K562 (cell line): ENCODE results near the gene TM7SF3. TPM values are rescaled to one million over a fixed set of nuclear protein-coding genes. Genes with fewer than 3 reads are reported as not detected.
"Not testable (repeated sequence)": the region's sequence is repeated elsewhere in the genome, so short reads cannot be mapped to it uniquely, and the experiment has no call there.

Experiments used
- CBFA2T2 ChIP-seq: fragments of 450-650 bp; conservative IDR thresholded peaks from 2 replicates; pipeline ENCODE4 v1.6.1; 2017; ENCODE audit warnings: mild to moderate bottlenecking
- CBFA2T3 ChIP-seq: fragments of 450-650 bp; IDR thresholded peaks from 2 replicates; pipeline ENCODE4 v1.6.1; 2017
- CREB1 ChIP-seq, 2 experiments: sonication (generic) in 1 of 2; formaldehyde crosslinking in 1 of 2; IDR thresholded peaks; 2 replicates each; pipeline versions ENCODE4 v1.6.1 to v1.8.0; 2012 to 2022; ENCODE audit warnings: inconsistent platforms in 1 of 2, mild to moderate bottlenecking in 1 of 2, missing genetic modification reagents in 1 of 2, moderate library complexity in 1 of 2
- CREM ChIP-seq: IDR thresholded peaks from 2 replicates; pipeline ENCODE4 v1.6.1; 2014; ENCODE audit warnings: antibody characterized with exemption, low read depth
- CTBP1 ChIP-seq: fragments of 450-650 bp; IDR thresholded peaks from 2 replicates; pipeline ENCODE4 v1.6.1; 2016; ENCODE audit warnings: borderline replicate concordance
- CXXC5 ChIP-seq: fragments of 250-450 bp; sonication (Bioruptor Pico); IDR thresholded peaks from 2 replicates; pipeline ENCODE4 v1.8.0; 2022; ENCODE audit warnings: inconsistent platforms, mild to moderate bottlenecking, moderate library complexity
- DMBX1 ChIP-seq: fragments of 250-450 bp; sonication (Bioruptor Pico); IDR thresholded peaks from 2 replicates; pipeline ENCODE4 v1.8.0; 2022; ENCODE audit warnings: inconsistent platforms, mild to moderate bottlenecking, moderate library complexity, borderline replicate concordance
- DPF2 ChIP-seq: fragments of 450-650 bp; IDR thresholded peaks from 2 replicates; pipeline ENCODE4 v1.6.1; 2016
- GATA2 ChIP-seq: sonication (generic); formaldehyde crosslinking; IDR thresholded peaks from 2 replicates; pipeline ENCODE4 v1.4.0; 2020; ENCODE audit warnings: mild to moderate bottlenecking, missing genetic modification reagents
- JUND ChIP-seq, 2 experiments: IDR thresholded peaks; 2 replicates in 1 of 2; 3 replicates in 1 of 2; pipeline ENCODE4 v1.6.1; 2011; ENCODE audit warnings: borderline replicate concordance in 2 of 2, low read depth in 2 of 2, low read length in 2 of 2, improper control_type of control experiment in 1 of 2, missing biosample characterization in 1 of 2, missing genetic modification characterization in 1 of 2, missing genetic modification reagents in 1 of 2
- KLF16 ChIP-seq: IDR thresholded peaks from 2 replicates; pipeline ENCODE4 v1.6.1; 2016; ENCODE audit warnings: antibody characterized with exemption
- LCOR ChIP-seq: sonication (generic); formaldehyde crosslinking; IDR thresholded peaks from 2 replicates; pipeline ENCODE4 v1.8.0; 2022; ENCODE audit warnings: mild to moderate bottlenecking, missing genetic modification reagents
- MAZ ChIP-seq, 2 experiments: fragments of 450-650 bp in 1 of 2; sonication (generic) in 1 of 2; formaldehyde crosslinking; IDR thresholded peaks in 1 of 2; conservative IDR thresholded peaks in 1 of 2; 2 replicates each; pipeline versions ENCODE4 v1.4.0 to v1.5.0; 2020; ENCODE audit warnings: mild to moderate bottlenecking in 1 of 2, missing genetic modification reagents in 1 of 2
- MTA3 ChIP-seq: fragments of 450-650 bp; formaldehyde crosslinking; IDR thresholded peaks from 2 replicates; pipeline ENCODE4 v1.6.1; 2017; ENCODE audit warnings: mild to moderate bottlenecking, borderline replicate concordance
- MYC ChIP-seq, 2 experiments: fragments of 250-450 bp in 1 of 2; sonication (Bioruptor Pico) in 1 of 2; IDR thresholded peaks; 2 replicates each; pipeline versions ENCODE4 v1.5.1 to v1.6.1; 2012 to 2021; ENCODE audit warnings: low read depth in 2 of 2, borderline replicate concordance in 1 of 2, improper control_type of control experiment in 1 of 2, low read length in 1 of 2, mild to moderate bottlenecking in 1 of 2, moderate library complexity in 1 of 2
- NFIC ChIP-seq: fragments of 450-650 bp; IDR thresholded peaks from 2 replicates; pipeline ENCODE4 v1.6.1; 2017; ENCODE audit warnings: mild to moderate bottlenecking, inconsistent platforms
- PHF21A ChIP-seq: fragments of 450-650 bp; IDR thresholded peaks from 2 replicates; pipeline ENCODE4 v1.6.1; 2017; ENCODE audit warnings: low read depth, borderline replicate concordance
- PRDM10 ChIP-seq: fragments of 450-650 bp; IDR thresholded peaks from 2 replicates; pipeline ENCODE4 v1.6.1; 2018; ENCODE audit not compliant: partially characterized antibody
- SOX6 ChIP-seq: fragments of 450-650 bp; IDR thresholded peaks from 2 replicates; pipeline ENCODE4 v1.6.1; 2014; ENCODE audit warnings: mild to moderate bottlenecking
- STAT5A ChIP-seq: IDR thresholded peaks from 2 replicates; pipeline ENCODE4 v1.6.1; 2012; ENCODE audit warnings: low read length, inconsistent platforms, borderline replicate concordance
- TAF9B ChIP-seq: fragments of 450-650 bp; IDR thresholded peaks from 2 replicates; pipeline ENCODE4 v1.6.1; 2018; ENCODE audit warnings: mild to moderate bottlenecking; ENCODE audit not compliant: partially characterized antibody
- TEAD1 ChIP-seq, 2 experiments: fragments of 450-650 bp in 1 of 2; sonication (generic) in 1 of 2; formaldehyde crosslinking; IDR thresholded peaks; 2 replicates each; pipeline versions ENCODE4 v1.4.0 to v1.8.0; 2020 to 2022; ENCODE audit warnings: mild to moderate bottlenecking in 2 of 2, missing genetic modification reagents in 1 of 2
- polyA plus RNA-seq, 8 experiments: library from polyadenylated mRNA; depleted of rRNA in 4 of 8; stranded (reverse) in 5 of 8; unstranded in 3 of 8; fragments of >200 nt; fragmentation: Nextera tagmentation in 2 of 8; fragmentation: Illumina TruSeq in 1 of 8; extraction: Ambion mirVana in 2 of 8; extraction: Trizol in 1 of 8; gene quantifications; 2 replicates each; pipeline versions ENCODE4 v1.2.1 to v1.2.3, GENCODE V29; 2011 to 2014; ENCODE audit warnings: inconsistent platforms in 1 of 8, missing spikeins in 1 of 8
- total RNA-seq, 7 experiments: library from RNA; depleted of rRNA in 6 of 7; stranded (reverse); fragments of >200 nt in 6 of 7; fragmentation: Illumina TruSeq in 2 of 7; extraction: Trizol in 2 of 7; gene quantifications; 2 replicates each; pipeline versions ENCODE4 v1.2.1 to v1.2.3, GENCODE V29; 2011 to 2021; ENCODE audit warnings: low replicate concordance in 1 of 7
- TF ChIP-seq, protein P1 (sequence below), 2 experiments: fragments of 450-650 bp; conservative IDR thresholded peaks; 2 replicates each; pipeline ENCODE4 v1.6.1; 2017; ENCODE audit warnings: mild to moderate bottlenecking in 2 of 2, moderate library complexity in 2 of 2

TM7SF3 gene
- total and polyA plus RNA-seq, 9 of the 15 experiments (the other 6 are each of a cell fraction or from before 2014, with no cell fraction given) = 9.3 to 90.4 (median 24.8) TPM

GRCh38 chr12:27017163-27017823 lies 3.1 kb upstream of the TM7SF3 start (continued):
- peak; percentile 3 for TF ChIP-seq PRDM10
- TF ChIP-seq NFIC = peak; percentile 96
- peak; percentile 93 for TF ChIP-seq CBFA2T2
- TF ChIP-seq KLF16 = peak; percentile 86; the same call in 1 of the 2 replicates
- TF ChIP-seq CREB1 (IDR thresholded peaks at IDR 0.05) = peak; percentile 17; the same call in 1 of the 2 replicates
- not testable (repeated sequence) for TF ChIP-seq CREB1 (CRISPR knock-in tag; IDR thresholded peaks at IDR 0.05); MYC (CRISPR knock-in tag; IDR thresholded peaks at IDR 0.05; ENCODE audit: borderline replicate concordance, low read depth); JUND (tag; IDR thresholded peaks at IDR 0.05; ENCODE audit: borderline replicate concordance, low read depth, low read length)
- 0 out of 2 replicates have a peak, but pooled peaks have one; percentile 47 for TF ChIP-seq DMBX1 (CRISPR knock-in tag)
- peak; percentile 44 to 50 for TF ChIP-seq MAZ (CRISPR knock-in tag; conservative IDR thresholded peaks at IDR 0.05 in 1 of 2, IDR thresholded peaks at IDR 0.05 in 1 of 2)
- TF ChIP-seq CBFA2T3 = peak; percentile 95
- 0 out of 4 replicates have a peak, but pooled peaks of 1 of the 2 experiments have one; percentile 30 for TF ChIP-seq TEAD1 (CRISPR knock-in tag; IDR thresholded peaks at IDR 0.05)
- peak; percentile 95 for TF ChIP-seq SOX6
- TF ChIP-seq CXXC5 (CRISPR knock-in tag) = peak; percentile 24; the same call in 1 of the 2 replicates
- TF ChIP-seq CREM = peak; percentile 34; the same call in 1 of the 2 replicates
- TF ChIP-seq PHF21A = peak; percentile 83; the same call in 1 of the 2 replicates
- TF ChIP-seq GATA2 (CRISPR knock-in tag) = peak; percentile 75; the same call in 1 of the 2 replicates
- TF ChIP-seq, protein P1, sequence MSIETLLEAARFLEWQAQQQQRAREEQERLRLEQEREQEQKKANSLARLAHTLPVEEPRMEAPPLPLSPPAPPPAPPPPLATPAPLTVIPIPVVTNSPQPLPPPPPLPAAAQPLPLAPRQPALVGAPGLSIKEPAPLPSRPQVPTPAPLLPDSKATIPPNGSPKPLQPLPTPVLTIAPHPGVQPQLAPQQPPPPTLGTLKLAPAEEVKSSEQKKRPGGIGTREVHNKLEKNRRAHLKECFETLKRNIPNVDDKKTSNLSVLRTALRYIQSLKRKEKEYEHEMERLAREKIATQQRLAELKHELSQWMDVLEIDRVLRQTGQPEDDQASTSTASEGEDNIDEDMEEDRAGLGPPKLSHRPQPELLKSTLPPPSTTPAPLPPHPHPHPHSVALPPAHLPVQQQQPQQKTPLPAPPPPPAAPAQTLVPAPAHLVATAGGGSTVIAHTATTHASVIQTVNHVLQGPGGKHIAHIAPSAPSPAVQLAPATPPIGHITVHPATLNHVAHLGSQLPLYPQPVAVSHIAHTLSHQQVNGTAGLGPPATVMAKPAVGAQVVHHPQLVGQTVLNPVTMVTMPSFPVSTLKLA (conservative IDR thresholded peaks at IDR 0.05) = peak in 1 of 2 experiments; percentile 52; a peak in 1 of 4 replicates
- TF ChIP-seq LCOR (CRISPR knock-in tag) = peak; percentile 62; the same call in 1 of the 2 replicates
- TF ChIP-seq MYC (IDR thresholded peaks at IDR 0.05; ENCODE audit: low read depth, low read length) = peak; percentile 31; the same call in 1 of the 2 replicates
- peak; percentile 54 for TF ChIP-seq STAT5A
- 0 out of 2 replicates have a peak, but pooled peaks have one; percentile 8 for TF ChIP-seq JUND (IDR thresholded peaks at IDR 0.05; ENCODE audit: borderline replicate concordance, low read depth, low read length)
- TF ChIP-seq MTA3 = peak; percentile 64; the same call in 1 of the 2 replicates
- peak; percentile 15 for TF ChIP-seq TAF9B
- peak; percentile 67 for TF ChIP-seq DPF2
- TF ChIP-seq CTBP1 = peak; percentile 61; the same call in 1 of the 2 replicates
